CD4-positive, alpha-beta T cell (primary cell): Measurements from ENCODE around the gene HTRA1. TPM values are rescaled to one million over a fixed set of nuclear protein-coding genes. Genes with fewer than 3 reads are reported as not detected.

Source experiments
- ATAC-seq: fragments of 200-7000 bp; cut with Tn5 transposase; one replicate; pipeline ENCODE4 v1.10.0; 2022; ENCODE audit warnings: mild to moderate bottlenecking; ENCODE audit not compliant: poor library complexity
- CTCF ChIA-PET: fragments of 350-600 bp; sonication (Branson Sonifier 250); formaldehyde crosslinking; loops from one replicate; lab custom pipeline; 2021; ENCODE audit warnings: antibody characterized with exemption, inconsistent platforms; lab: Charles Lee
- POLR2A ChIA-PET: fragments of 350-600 bp; sonication (Branson Sonifier 250); formaldehyde crosslinking; loops from one replicate; lab custom pipeline; 2021; ENCODE audit warnings: antibody characterized with exemption, inconsistent platforms; lab: Charles Lee
- DNase-seq, 14 experiments: peaks; one replicate each; pipeline ENCODE4 v3.0.0-alpha.2; 2013 to 2020; ENCODE audit warnings: mixed read lengths in 2 of 14
- H3K27ac ChIP-seq, 2 donors: one replicate each; pipeline versions ENCODE4 v1.5.1 to v1.7.0; 2013; ENCODE audit warnings: low read length in 2 of 2, low read depth in 1 of 2, mild to moderate bottlenecking in 1 of 2
- H3K27me3 ChIP-seq, 2 experiments: 1 replicate in 1 of 2; 2 replicates in 1 of 2; pipeline versions ENCODE4 v1.6.1 to v1.7.0; 2013; ENCODE audit warnings: low read length in 2 of 2, control low read depth in 1 of 2, mild to moderate bottlenecking in 1 of 2, moderate library complexity in 1 of 2; ENCODE audit not compliant: insufficient read depth in 2 of 2, control insufficient read depth in 1 of 2
- H3K36me3 ChIP-seq: one replicate; pipeline ENCODE4 v1.6.1; 2013; ENCODE audit warnings: low read length, control low read depth; ENCODE audit not compliant: insufficient read depth
- H3K4me1 ChIP-seq: one replicate; pipeline ENCODE4 v1.6.1; 2013; ENCODE audit warnings: low read length, control low read depth; ENCODE audit not compliant: insufficient read depth
- H3K4me3 ChIP-seq: one replicate; pipeline ENCODE4 v1.5.1; 2013; ENCODE audit warnings: mild to moderate bottlenecking, low read length, moderate library complexity
- H3K9me3 ChIP-seq, 2 experiments: 1 replicate in 1 of 2; 2 replicates in 1 of 2; pipeline versions ENCODE4 v1.6.1 to v1.7.0; 2013; ENCODE audit warnings: low read length in 2 of 2, mild to moderate bottlenecking in 2 of 2, control low read depth in 1 of 2, moderate library complexity in 1 of 2; ENCODE audit not compliant: control insufficient read depth in 1 of 2, insufficient read depth in 1 of 2
- H3K27ac Mint-ChIP-seq: one replicate; pipeline ENCODE4 v1.8.0; 2020; ENCODE audit warnings: mixed read lengths
- H3K27me3 Mint-ChIP-seq: one replicate; pipeline ENCODE4 v1.8.0; 2021; ENCODE audit warnings: mixed read lengths
- H3K36me3 Mint-ChIP-seq: one replicate; pipeline ENCODE4 v1.8.0; 2021; ENCODE audit warnings: low read depth, mixed read lengths
- H3K4me1 Mint-ChIP-seq: one replicate; pipeline ENCODE4 v1.8.0; 2021; ENCODE audit warnings: low read depth, mixed read lengths
- H3K4me3 Mint-ChIP-seq: one replicate; pipeline ENCODE4 v1.8.0; 2020; ENCODE audit warnings: mild to moderate bottlenecking, mixed read lengths
- H3K9me3 Mint-ChIP-seq: one replicate; pipeline ENCODE4 v1.8.0; 2020; ENCODE audit warnings: mixed read lengths
- CTCF ChIP-seq: fragments of 200-600 bp; IDR thresholded peaks from one replicate; pipeline ENCODE4 v1.8.0; 2022; ENCODE audit warnings: antibody characterized with exemption, mild to moderate bottlenecking
- intact Hi-C, 2 experiments: fragments of 100-400 bp; cut with DNase I in 1 of 2; cut with micrococcal nuclease in 1 of 2; formaldehyde crosslinking; loops; one replicate each; pipeline versions ENCODE4 v1.15.1 to v1.9.0; 2023 to 2025; cut with DNase I, micrococcal nuclease
- total RNA-seq, 174 experiments: library from RNA in 2 of 174; stranded (reverse) in 2 of 174; gene quantifications; one replicate each; pipeline ENCODE4 v1.2.3 and lab custom pipeline; 2021 to 2026

Gene HTRA1
- total RNA-seq, 2 experiments from 2014 or later = not detected

GRCh38 chr10:122471531-122472177 lies 10.3 kb downstream of the HTRA1 start:
- intact Hi-C loops = no loop called here
- H3K4me1 ChIP-seq = peaks cover 3% of the 10 kb centered on the region
- H3K4me3 ChIP-seq = no peak overlapping the region
- Mint-ChIP-seq H3K27me3 (peaks cover 56% of the 10 kb centered on the region), H3K4me3 (no peak overlapping the region), H3K9me3 (no peaks in the 10 kb centered on the region), H3K27ac (no peak overlapping the region), H3K36me3 (no peaks in the 10 kb centered on the region), H3K4me1 (peaks cover 10% of the 10 kb centered on the region)
- POLR2A ChIA-PET = no interaction called here
- CTCF ChIA-PET = no interaction called here
- H3K27ac ChIP-seq = no peak overlapping the region
- ATAC-seq (no peak), DNase-seq (no peak)
- TF ChIP-seq CTCF = no peak
- H3K36me3 ChIP-seq = no peaks in the 10 kb centered on the region
- H3K9me3 ChIP-seq = no peaks in the 10 kb centered on the region
- H3K27me3 ChIP-seq = peaks cover 0 to 6% of the 10 kb centered on the region in 2 experiments

- ATAC-seq (no peak), DNase-seq (no peak)
- ChIA-PET POLR2A (no interaction called here), CTCF (no interaction called here)
- intact Hi-C loops = no loop called here
- H3K4me1 Mint-ChIP-seq = peaks cover 10% of the 10 kb centered on the region
- no peaks in the 10 kb centered on the region for H3K36me3 Mint-ChIP-seq
- no peak overlapping the region for H3K4me3 ChIP-seq
- no peak overlapping the region for H3K4me3 Mint-ChIP-seq
- H3K9me3 Mint-ChIP-seq = no peaks in the 10 kb centered on the region
- H3K27me3 Mint-ChIP-seq = peaks cover 42% of the 10 kb centered on the region
- H3K9me3 ChIP-seq = no peaks in the 10 kb centered on the region
- H3K36me3 ChIP-seq = no peaks in the 10 kb centered on the region
- no peaks in the 10 kb centered on the region for H3K27me3 ChIP-seq
- H3K27ac Mint-ChIP-seq = no peak overlapping the region
- peaks cover 3% of the 10 kb centered on the region for H3K4me1 ChIP-seq
- H3K27ac ChIP-seq = no peak overlapping the region
- TF ChIP-seq CTCF = no peak
Measured at GRCh38 chr10:122473116-122473515, 11.8 kb downstream of the HTRA1 start.

GRCh38 chr10:122474131-122474818 lies 12.9 kb downstream of the HTRA1 start:
- ATAC-seq (no peak), DNase-seq (no peak)
- Histone ChIP-seq H3K9me3 (no peaks in the 10 kb centered on the region), H3K27me3 (no peaks in the 10 kb centered on the region), H3K36me3 (no peaks in the 10 kb centered on the region), H3K4me3 (no peak overlapping the region), H3K4me1 (peaks cover 3% of the 10 kb centered on the region), H3K27ac (no peak overlapping the region)
- no peak overlapping the region for H3K27ac Mint-ChIP-seq
- H3K9me3 Mint-ChIP-seq = no peaks in the 10 kb centered on the region
- no peak for TF ChIP-seq CTCF
- ChIA-PET CTCF (no interaction called here), POLR2A (no interaction called here)
- H3K4me1 Mint-ChIP-seq = peaks cover 10% of the 10 kb centered on the region
- H3K27me3 Mint-ChIP-seq = peaks cover 44% of the 10 kb centered on the region
- no peak overlapping the region for H3K4me3 Mint-ChIP-seq
- intact Hi-C loops = no loop called here
- H3K36me3 Mint-ChIP-seq = no peaks in the 10 kb centered on the region
